ENCODE measurements around the gene CAPN13. TPM values are rescaled to one million over a fixed set of nuclear protein-coding genes. Genes with fewer than 3 reads are reported as not detected.

Gene CAPN13
- total and polyA plus RNA-seq, 2 experiments from 2014 or later, result 0.50 to 0.94 TPM

- H3K27me3 Mint-ChIP-seq (ENCODE audit: insufficient read depth, low read depth, poor library complexity), result peaks cover 5% of the 10 kb centered on the region
- Histone ChIP-seq H2AFZ (peak overlapping the region; percentile 97), H4K20me1 (replicated peaks; ENCODE audit: insufficient read depth) (no peaks in the 10 kb centered on the region), H3K4me1 (ENCODE audit: insufficient read depth) (peaks cover 13% of the 10 kb centered on the region), H3K36me3 (ENCODE audit: insufficient read depth) (no peaks in the 10 kb centered on the region), H3F3A (replicated peaks; ENCODE audit: low read depth) (no peaks in the 10 kb centered on the region), H3K27ac (ENCODE audit: low read depth) (peak overlapping the region; percentile 68; the same call in 1 of the 2 replicates), H3K4me3 (no peak overlapping the region), H3K4me2 (peak overlapping the region; percentile 62; the same call in 1 of the 2 replicates), H3K9me2 (ENCODE audit: insufficient read depth) (peaks cover 22% of the 10 kb centered on the region), H3K79me2 (replicated peaks; ENCODE audit: insufficient read depth) (no peaks in the 10 kb centered on the region), H3K27me3 (ENCODE audit: insufficient read depth) (no peaks in the 10 kb centered on the region)
- H3K9me3 Mint-ChIP-seq, result no peaks in the 10 kb centered on the region; the same call in 2 of the 3 replicates
- TF ChIP-seq ZNF462 (CRISPR knock-in tag; IDR thresholded peaks at IDR 0.05) (no peak), ZNF331 (CRISPR knock-in tag; IDR thresholded peaks at IDR 0.05; ENCODE audit: low read depth) (no peak), REST (IDR thresholded peaks at IDR 0.05; ENCODE audit: unreplicated experiment) (no peak), ZNF114 (CRISPR knock-in tag; IDR thresholded peaks at IDR 0.05) (no peak), CREB1 (CRISPR knock-in tag; IDR thresholded peaks at IDR 0.05; ENCODE audit: low read depth) (no peak), STAT1 (IDR thresholded peaks at IDR 0.05; ENCODE audit: unreplicated experiment) (no peak), NANOG (IDR thresholded peaks at IDR 0.05; ENCODE audit: borderline replicate concordance) (no peak), ETS1 (IDR thresholded peaks at IDR 0.05) (no peak), EZH2phosphoT487 (IDR thresholded peaks at IDR 0.05; ENCODE audit: unreplicated experiment) (no peak), CTCF (conservative IDR thresholded peaks at IDR 0.05; ENCODE audit: low read depth in 2 of 2) (no peak), POLR2AphosphoS5 (IDR thresholded peaks at IDR 0.05; ENCODE audit: low read depth) (no peak), JUNB (IDR thresholded peaks at IDR 0.05; ENCODE audit: unreplicated experiment) (no peak), EZH2 (IDR thresholded peaks at IDR 0.05; ENCODE audit: low read depth, unreplicated experiment) (no peak)
- H3K36me3 Mint-ChIP-seq (ENCODE audit: low read depth), result no peaks in the 10 kb centered on the region; the same call in 2 of the 3 replicates
- H3K4me1 Mint-ChIP-seq, result peaks cover 24% of the 10 kb centered on the region
- ATAC-seq (peak; percentile 69), DNase-seq (ENCODE audit: low spot score) (peak; percentile 34)
- H3K27ac Mint-ChIP-seq, result peak overlapping the region; percentile 87
- no peak overlapping the region for H3K4me3 Mint-ChIP-seq
Observed at GRCh38 chr2:30798536-30798991, 8.7 kb downstream of the CAPN13 start.
